Spleen (tissue), 11 donors: ENCODE data around the gene UPF2. TPM values are rescaled to one million over a fixed set of nuclear protein-coding genes. Genes with fewer than 3 reads are reported as not detected.

ENCODE experiments used
- DNase-seq: peaks from one replicate; pipeline ENCODE4 v3.0.0-alpha.2; 2020
- H3K27ac ChIP-seq, 8 donors: fragments of 200-600 bp; sonication (generic) in 7 of 8; 1 replicate in 4 of 8; 2 replicates in 4 of 8; pipeline versions ENCODE4 v1.5.0 to v1.8.0; 2016 to 2021; ENCODE audit warnings: inconsistent platforms in 4 of 8, mild to moderate bottlenecking in 4 of 8, moderate library complexity in 1 of 8
- H3K27me3 ChIP-seq, 7 donors: fragments of 200-600 bp; sonication (generic) in 6 of 7; replicated peaks in 1 of 7; 1 replicate in 4 of 7; 2 replicates in 3 of 7; pipeline versions ENCODE4 v1.5.0 to v1.8.0; 2016 to 2021; ENCODE audit warnings: inconsistent platforms in 3 of 7, mild to moderate bottlenecking in 1 of 7
- H3K36me3 ChIP-seq, 6 donors: fragments of 200-600 bp; sonication (generic) in 5 of 6; 1 replicate in 4 of 6; 2 replicates in 2 of 6; pipeline versions ENCODE4 v1.5.0 to v1.8.0; 2016 to 2021; ENCODE audit warnings: inconsistent platforms in 2 of 6
- H3K4me1 ChIP-seq, 6 donors: fragments of 200-600 bp; sonication (generic) in 5 of 6; 1 replicate in 3 of 6; 2 replicates in 3 of 6; pipeline versions ENCODE4 v1.5.0 to v1.8.0; 2016 to 2021; ENCODE audit warnings: inconsistent platforms in 3 of 6
- H3K4me3 ChIP-seq, 8 donors: fragments of 200-600 bp; sonication (generic) in 7 of 8; 1 replicate in 4 of 8; 2 replicates in 4 of 8; pipeline versions ENCODE4 v1.5.0 to v1.8.0; 2016 to 2021; ENCODE audit warnings: inconsistent platforms in 4 of 8, mild to moderate bottlenecking in 4 of 8, moderate library complexity in 2 of 8
- H3K9me3 ChIP-seq, 8 donors: fragments of 200-600 bp; sonication (generic) in 7 of 8; 1 replicate in 4 of 8; 2 replicates in 4 of 8; pipeline versions ENCODE4 v1.5.0 to v1.8.0; 2016 to 2021; ENCODE audit warnings: inconsistent platforms in 4 of 8
- POLR2A ChIP-seq, 3 donors: fragments of 450-650 bp; IDR thresholded peaks; one replicate each; pipeline ENCODE4 v1.5.1; 2017; ENCODE audit warnings: antibody characterized with exemption in 3 of 3, mild to moderate bottlenecking in 1 of 3
- POLR2AphosphoS5 ChIP-seq, 3 donors: sonication (generic); formaldehyde crosslinking; IDR thresholded peaks; one replicate each; pipeline ENCODE4 v1.5.1; 2017; ENCODE audit warnings: antibody characterized with exemption in 3 of 3
- WGBS, 5 donors: extraction: QIAGEN DNeasy Blood & Tissue Kit in 3 of 5; methylation state at CpG; one replicate each; pipeline versions ENCODE4 v1.1.5 to v1.1.7; 2013 to 2018; 5-methylcytosine and 5-hydroxymethylcytosine counted together
- intact Hi-C: fragments of 100-400 bp; cut with DNase I; formaldehyde crosslinking; loops from one replicate; pipeline ENCODE4 v1.15.0; 2023; ENCODE audit warnings: low total_unique reads
- polyA plus RNA-seq, 3 donors: library from polyadenylated mRNA; stranded (reverse); fragments of 200-250 nt; gene quantifications; one replicate each; pipeline ENCODE4 v1.2.1, GENCODE V29; 2013
- total RNA-seq, 7 donors: library from RNA; depleted of rRNA in 3 of 7; stranded (reverse); fragments of >200 nt in 3 of 7; fragmentation: NEBNext Ultra II Directional in 4 of 7; extraction: Animal tissue kit (Norgen Biotek cat#: 25700) in 4 of 7; gene quantifications; one replicate each; pipeline versions ENCODE4 v1.1.0 to v1.2.1, GENCODE V29; 2016 to 2021
- TF ChIP-seq, protein P1 (sequence below), 11 experiments: fragments of 200-600 bp in 7 of 11; fragments of 450-650 bp in 4 of 11; sonication (generic) in 4 of 11; IDR thresholded peaks in 8 of 11; conservative IDR thresholded peaks in 3 of 11; 1 replicate in 7 of 11; 2 replicates in 4 of 11; pipeline versions ENCODE4 v1.4.0 to v1.8.0; 2016 to 2021; ENCODE audit warnings: antibody characterized with exemption in 11 of 11, inconsistent platforms in 4 of 11, mild to moderate bottlenecking in 1 of 11
- donor health status: healthy with polysubstance abuse.
- donor health status: DM: no; HTN: no; CAD: no; lungs with moderate emphysema.
- donor health status: DM: no; HTN: no; CAD: no.
- donor health status: Bipolar disorder and iron deficiency.
- donor health status: healthy.
- donor health status: DM: no; HTN: no; CAD: no.
- donor health status: DM: yes; HTN: yes; CAD: no.

Gene UPF2
- total and polyA plus RNA-seq, 10 donors: 11.5 to 34.9 (median 27.4) TPM

GRCh38 chr10:12062754-12063482 is 20.3 kb upstream of the UPF2 start:
- DNase-seq: peak; percentile 19
- H3K4me1 ChIP-seq: peaks cover 0 to 1% (median 0%) of the 10 kb centered on the region in 6 donors
- H3K36me3 ChIP-seq: no peaks in the 10 kb centered on the region
- peak overlapping the region in 2 of 8 donors; percentile 30 to 32 for H3K27ac ChIP-seq
- intact Hi-C loops: no loop called here
- H3K4me3 ChIP-seq: no peak overlapping the region
- no peak for TF ChIP-seq POLR2A (IDR thresholded peaks at IDR 0.05)
- TF ChIP-seq, protein P1, sequence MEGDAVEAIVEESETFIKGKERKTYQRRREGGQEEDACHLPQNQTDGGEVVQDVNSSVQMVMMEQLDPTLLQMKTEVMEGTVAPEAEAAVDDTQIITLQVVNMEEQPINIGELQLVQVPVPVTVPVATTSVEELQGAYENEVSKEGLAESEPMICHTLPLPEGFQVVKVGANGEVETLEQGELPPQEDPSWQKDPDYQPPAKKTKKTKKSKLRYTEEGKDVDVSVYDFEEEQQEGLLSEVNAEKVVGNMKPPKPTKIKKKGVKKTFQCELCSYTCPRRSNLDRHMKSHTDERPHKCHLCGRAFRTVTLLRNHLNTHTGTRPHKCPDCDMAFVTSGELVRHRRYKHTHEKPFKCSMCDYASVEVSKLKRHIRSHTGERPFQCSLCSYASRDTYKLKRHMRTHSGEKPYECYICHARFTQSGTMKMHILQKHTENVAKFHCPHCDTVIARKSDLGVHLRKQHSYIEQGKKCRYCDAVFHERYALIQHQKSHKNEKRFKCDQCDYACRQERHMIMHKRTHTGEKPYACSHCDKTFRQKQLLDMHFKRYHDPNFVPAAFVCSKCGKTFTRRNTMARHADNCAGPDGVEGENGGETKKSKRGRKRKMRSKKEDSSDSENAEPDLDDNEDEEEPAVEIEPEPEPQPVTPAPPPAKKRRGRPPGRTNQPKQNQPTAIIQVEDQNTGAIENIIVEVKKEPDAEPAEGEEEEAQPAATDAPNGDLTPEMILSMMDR (IDR thresholded peaks at IDR 0.05 in 8 of 11, conservative IDR thresholded peaks at IDR 0.05 in 3 of 11): no peak
- no peak for TF ChIP-seq POLR2AphosphoS5 (IDR thresholded peaks at IDR 0.05)
- WGBS, 5 donors: 70 to 89% (median 77%) methylated on average over 14 of the region's 14 CpGs
- no peaks in the 10 kb centered on the region for H3K27me3 ChIP-seq
- H3K9me3 ChIP-seq: no peaks in the 10 kb centered on the region

DNA sequence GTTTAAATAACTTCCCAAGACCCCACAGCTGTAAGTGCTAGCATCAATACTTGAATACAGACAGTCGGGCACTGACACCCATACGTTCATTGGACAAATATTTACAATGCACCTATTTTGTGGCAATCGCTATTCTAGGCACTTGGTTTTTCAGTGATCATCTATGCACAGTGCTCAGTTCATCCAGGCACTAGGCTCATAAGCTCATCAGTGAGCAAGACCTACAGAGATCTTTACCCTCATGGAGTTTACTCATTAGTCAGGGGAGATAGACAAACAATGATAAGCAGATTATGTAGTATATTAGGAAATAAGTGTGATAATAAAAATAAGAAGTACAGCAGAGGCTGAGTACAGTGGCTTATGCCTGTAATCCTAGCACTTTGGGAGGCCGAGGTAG is 18.5 kb upstream of the UPF2 start:
- intact Hi-C loops: no loop called here
- no peaks in the 10 kb centered on the region for H3K27me3 ChIP-seq
- no peaks in the 10 kb centered on the region for H3K4me1 ChIP-seq
- no peak for DNase-seq
- TF ChIP-seq POLR2AphosphoS5 (IDR thresholded peaks at IDR 0.05): no peak
- no peak for TF ChIP-seq POLR2A (IDR thresholded peaks at IDR 0.05)
- TF ChIP-seq, protein P1 (IDR thresholded peaks at IDR 0.05 in 8 of 11, conservative IDR thresholded peaks at IDR 0.05 in 3 of 11): no peak
- H3K4me3 ChIP-seq: no peak overlapping the region
- no peaks in the 10 kb centered on the region for H3K9me3 ChIP-seq
- no peak overlapping the region for H3K27ac ChIP-seq
- WGBS, 5 donors: 75 to 98% (median 92%) methylated on average over 4 of the region's 4 CpGs
- no peaks in the 10 kb centered on the region for H3K36me3 ChIP-seq

DNA sequence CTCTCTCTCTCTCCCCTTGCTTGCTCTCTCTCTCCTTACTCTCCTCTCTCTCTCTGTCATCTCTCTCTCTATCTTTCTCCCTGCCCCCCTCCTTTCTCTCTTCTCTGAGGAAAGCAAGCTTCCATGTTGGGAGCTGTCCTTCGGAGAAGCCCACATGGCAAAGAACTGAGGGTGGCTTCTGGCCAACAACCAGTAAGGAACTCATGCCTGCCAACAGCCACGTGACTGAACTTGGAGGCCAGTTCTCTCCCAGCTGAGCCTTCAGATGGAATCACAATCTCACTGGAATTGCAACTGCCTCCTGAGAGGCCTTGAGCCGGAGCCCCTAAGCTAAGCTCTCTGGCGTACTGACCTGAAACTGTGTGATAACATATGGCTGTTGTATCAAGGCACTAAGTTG is 14.1 kb upstream of the UPF2 start:
- H3K9me3 ChIP-seq: no peaks in the 10 kb centered on the region
- 68 to 84% (median 74%) methylated on average over 4 of the region's 4 CpGs for WGBS, 5 donors
- no peak overlapping the region for H3K4me3 ChIP-seq
- H3K27me3 ChIP-seq: no peaks in the 10 kb centered on the region
- TF ChIP-seq POLR2AphosphoS5 (IDR thresholded peaks at IDR 0.05): no peak
- TF ChIP-seq, protein P1 (IDR thresholded peaks at IDR 0.05 in 8 of 11, conservative IDR thresholded peaks at IDR 0.05 in 3 of 11): no peak
- no peak for TF ChIP-seq POLR2A (IDR thresholded peaks at IDR 0.05)
- peaks cover 0 to 21% (median 6%) of the 10 kb centered on the region in 6 donors for H3K4me1 ChIP-seq
- intact Hi-C loops: no loop called here
- no peak overlapping the region for H3K27ac ChIP-seq
- H3K36me3 ChIP-seq: no peaks in the 10 kb centered on the region
- no peak for DNase-seq

DNA sequence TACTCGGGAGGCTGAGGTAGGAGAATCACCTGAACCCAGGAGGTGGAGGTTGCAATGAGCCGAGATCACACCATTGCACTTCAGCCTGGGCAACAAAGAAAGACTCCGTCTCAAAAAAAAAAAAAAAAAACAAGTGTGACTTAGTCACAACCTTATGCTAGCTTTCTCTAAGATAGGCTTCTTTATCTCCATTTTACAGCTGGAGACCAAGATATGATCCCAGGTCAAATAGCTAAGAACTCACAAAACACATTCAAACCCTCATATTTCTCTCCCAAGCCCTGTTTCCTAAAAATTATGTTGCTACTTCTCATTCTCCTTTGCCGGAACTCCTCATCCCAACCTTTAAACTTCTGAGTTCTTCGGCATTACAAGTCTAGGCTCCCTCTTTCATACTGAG is 13.1 kb upstream of the UPF2 start:
- Histone ChIP-seq H3K9me3 (no peaks in the 10 kb centered on the region), H3K4me3 (no peak overlapping the region), H3K27me3 (no peaks in the 10 kb centered on the region), H3K36me3 (no peaks in the 10 kb centered on the region), H3K4me1 (peaks cover 0 to 31% (median 12%) of the 10 kb centered on the region in 6 donors), H3K27ac (no peak overlapping the region)
- TF ChIP-seq, protein P1 (IDR thresholded peaks at IDR 0.05 in 8 of 11, conservative IDR thresholded peaks at IDR 0.05 in 3 of 11): no peak
- DNase-seq: no peak
- WGBS, 5 donors: 92 to 99% (median 97%) methylated on average over 5 of the region's 5 CpGs
- intact Hi-C loops: no loop called here
